HG02571 (cell line): ENCODE results near the gene KCNIP4.

ENCODE experiments used
- ATAC-seq: cut with Tn5 transposase; IDR thresholded peaks from one replicate; pipeline ENCODE4 v1.9.1; 2021; ENCODE audit warnings: mild to moderate bottlenecking, moderate library complexity; ENCODE audit not compliant: unreplicated experiment

The KCNIP4 gene

GRCh38 chr4:20889901-20890300, 1058.7 kb downstream of the KCNIP4 start:
- no peak for ATAC-seq

GRCh38 chr4:20883677-20884076, 1064.9 kb downstream of the KCNIP4 start:
- ATAC-seq = no peak

GRCh38 chr4:20883231-20883630, 1065.3 kb downstream of the KCNIP4 start:
- no peak for ATAC-seq

- no peak for ATAC-seq
These were observed 1066.1 kb downstream of the KCNIP4 start for GRCh38 chr4:20882500-20882899.

GRCh38 chr4:20881658-20882057, 1066.9 kb downstream of the KCNIP4 start:
- ATAC-seq = no peak

GRCh38 chr4:20878806-20879205, 1069.8 kb downstream of the KCNIP4 start:
- ATAC-seq = no peak

GRCh38 chr4:20870436-20870835, 1078.1 kb downstream of the KCNIP4 start:
- no peak for ATAC-seq

GRCh38 chr4:20868108-20868507, 1080.5 kb downstream of the KCNIP4 start:
- no peak for ATAC-seq

- ATAC-seq = no peak
These were observed 1087.7 kb downstream of the KCNIP4 start for GRCh38 chr4:20860878-20861277.

GRCh38 chr4:20859097-20859781, 1089.3 kb downstream of the KCNIP4 start:
- ATAC-seq = no peak

- no peak for ATAC-seq
These were observed 1091.5 kb downstream of the KCNIP4 start for GRCh38 chr4:20857081-20857480.

GRCh38 chr4:20847124-20847747, 1101.3 kb downstream of the KCNIP4 start:
- ATAC-seq = no peak

GRCh38 chr4:20844311-20844710, 1104.3 kb downstream of the KCNIP4 start:
- no peak for ATAC-seq

- no peak for ATAC-seq
These were observed 1107.9 kb downstream of the KCNIP4 start for GRCh38 chr4:20840648-20841190.

- ATAC-seq = no peak
These were observed 1108.6 kb downstream of the KCNIP4 start for GRCh38 chr4:20839957-20840356.

GRCh38 chr4:20838476-20838875, 1110.1 kb downstream of the KCNIP4 start:
- no peak for ATAC-seq

GRCh38 chr4:20832826-20833225, 1115.7 kb downstream of the KCNIP4 start:
- no peak for ATAC-seq

GRCh38 chr4:20831746-20832145, 1116.8 kb downstream of the KCNIP4 start:
- no peak for ATAC-seq

- ATAC-seq = no peak
These were observed 1118.8 kb downstream of the KCNIP4 start for GRCh38 chr4:20829617-20830357.

- no peak for ATAC-seq
These were observed 1123.1 kb downstream of the KCNIP4 start for GRCh38 chr4:20825505-20825904.

- no peak for ATAC-seq
These were observed 1132.3 kb downstream of the KCNIP4 start for GRCh38 chr4:20816287-20816686.

GRCh38 chr4:20813700-20814099, 1134.9 kb downstream of the KCNIP4 start:
- ATAC-seq = no peak
